Occipital lobe (tissue), 2 donors: ENCODE data around the gene KRT78. TPM values are rescaled to one million over a fixed set of nuclear protein-coding genes. Genes with fewer than 3 reads are reported as not detected.
"Not testable (repeated sequence)": the region's sequence is repeated elsewhere in the genome, so short reads cannot be mapped to it uniquely, and the experiment has no call there.

Experiments
- DNase-seq: peaks from one replicate; lab custom pipeline; 2025; lab: John Stamatoyannopoulos, UW
- total RNA-seq: library from RNA; depleted of rRNA; stranded (reverse); fragments of >200 nt; gene quantifications from one replicate; pipeline ENCODE4 v1.2.3, GENCODE V29; 2014

The KRT78 gene
- total RNA-seq, 1 donor from 2014 or later, result 1.9 TPM

DNA sequence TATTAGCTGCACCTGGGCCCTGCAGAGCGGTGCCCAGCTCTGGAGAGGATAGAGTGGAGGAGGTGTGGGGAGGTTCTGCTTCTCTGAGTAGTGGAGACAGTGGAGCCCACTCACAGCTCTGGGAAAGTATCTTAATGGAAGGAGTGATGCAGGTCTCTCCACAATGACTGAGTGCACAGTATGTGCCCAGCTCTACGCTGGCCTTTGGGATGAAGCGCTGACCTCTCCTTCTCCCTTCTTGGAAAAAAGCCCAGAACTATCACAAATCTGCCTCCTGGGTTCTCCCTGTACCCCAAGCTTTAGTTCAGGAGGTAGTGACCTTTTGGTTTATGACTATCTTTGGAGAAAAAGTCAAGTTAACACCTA, 52.4 kb downstream of the KRT78 start:
- no peak for DNase-seq

DNA sequence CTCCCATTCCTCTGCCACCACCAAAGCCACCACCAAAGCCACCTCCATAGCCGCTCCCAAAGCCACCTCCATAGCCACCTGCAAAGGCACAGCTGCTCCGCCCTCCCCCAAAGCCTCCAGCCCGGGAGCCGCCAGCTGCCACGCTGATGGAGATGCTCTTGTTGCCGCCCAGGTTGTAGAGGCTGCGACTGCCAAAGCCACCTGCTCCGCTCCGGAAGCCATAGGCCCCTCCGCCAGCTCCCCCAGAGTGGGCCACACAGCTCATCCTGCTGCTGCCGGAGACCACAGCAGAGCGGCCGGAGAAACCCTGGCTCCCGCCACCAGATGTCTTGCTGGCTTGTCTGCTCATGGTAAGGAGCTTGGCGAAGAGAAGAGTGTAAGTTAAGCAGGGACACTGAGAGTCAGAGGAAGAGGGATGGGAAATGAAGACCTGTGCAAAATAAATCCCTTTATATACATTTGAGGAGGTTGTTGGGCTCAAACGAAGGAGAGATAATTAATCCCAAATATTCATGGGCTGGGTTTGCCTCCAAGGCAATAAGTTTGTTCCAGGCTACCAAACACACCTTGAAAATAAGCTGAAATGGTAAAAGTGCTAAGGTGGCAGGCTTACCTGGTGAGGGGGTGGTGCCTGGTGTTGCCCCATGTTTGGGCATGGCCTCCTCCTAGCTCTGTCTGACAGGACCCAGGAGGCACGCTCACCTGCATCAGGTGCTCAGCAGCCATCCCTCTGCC, 52.9 kb downstream of the KRT78 start, which contains the start of gene KRT3:
Gene KRT3, minus strand, starts transcription at position 424 of the 735 bp plus-strand sequence. Its CDS starts 75 bp downstream, at position 349.
- no peak for DNase-seq

DNA sequence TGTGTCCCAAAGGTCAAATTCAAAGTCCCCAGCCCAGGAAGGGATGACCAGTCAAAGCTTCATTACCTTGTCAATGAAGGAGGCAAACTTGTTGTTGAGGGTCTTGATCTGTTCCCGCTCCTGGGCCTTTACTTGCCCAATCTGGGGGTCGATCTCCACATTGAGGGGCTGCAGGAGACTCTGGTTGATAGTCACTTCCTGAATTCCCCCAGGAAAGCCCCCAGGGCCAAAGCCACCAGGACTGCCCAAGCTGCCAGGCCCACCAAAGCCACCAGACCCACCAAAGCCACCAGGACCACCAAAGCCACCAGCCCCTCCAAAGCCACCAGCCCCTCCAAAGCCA, 53.5 kb downstream of the KRT78 start:
- DNase-seq, result not testable (repeated sequence)

DNA sequence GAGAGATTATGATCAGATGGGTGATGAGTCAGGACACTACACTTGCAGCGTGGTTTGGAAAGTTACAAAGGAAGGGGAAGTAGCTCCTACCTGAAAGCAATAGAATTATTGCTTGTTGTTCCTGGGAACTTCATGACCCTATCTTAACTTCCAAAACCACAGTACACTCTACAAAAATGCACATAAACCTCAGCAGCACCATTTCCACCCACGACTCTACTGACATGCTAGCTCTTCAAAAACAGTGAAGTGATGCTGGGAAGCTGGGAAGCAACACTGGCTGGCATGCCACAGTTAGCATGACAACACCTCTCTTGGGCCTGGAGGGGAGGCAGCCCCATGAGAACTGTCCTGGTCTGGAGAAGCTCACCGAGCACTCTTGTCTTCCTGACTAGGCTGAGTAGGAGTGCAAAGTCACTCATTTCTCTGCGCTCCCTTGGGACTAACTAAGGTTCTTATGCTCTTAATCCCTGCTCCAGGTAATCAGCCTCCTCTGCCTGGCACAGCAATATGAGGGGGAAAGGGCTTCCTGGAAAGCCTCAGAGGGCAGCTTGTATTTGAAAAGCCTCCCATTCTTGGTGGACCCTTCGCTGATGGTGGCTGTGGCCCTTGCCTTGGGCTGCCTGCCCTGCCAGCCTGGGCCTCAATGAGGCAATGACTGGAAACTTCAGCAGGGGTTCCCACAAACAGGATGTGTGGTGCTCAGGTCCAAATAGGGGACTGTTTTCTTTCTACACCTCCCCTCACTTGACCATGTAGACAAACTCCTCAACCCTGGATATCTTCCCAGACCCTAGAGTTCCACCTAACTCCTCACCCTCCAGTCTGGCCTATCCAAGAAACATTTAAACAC, 54.1 kb downstream of the KRT78 start:
- DNase-seq, result no peak

DNA sequence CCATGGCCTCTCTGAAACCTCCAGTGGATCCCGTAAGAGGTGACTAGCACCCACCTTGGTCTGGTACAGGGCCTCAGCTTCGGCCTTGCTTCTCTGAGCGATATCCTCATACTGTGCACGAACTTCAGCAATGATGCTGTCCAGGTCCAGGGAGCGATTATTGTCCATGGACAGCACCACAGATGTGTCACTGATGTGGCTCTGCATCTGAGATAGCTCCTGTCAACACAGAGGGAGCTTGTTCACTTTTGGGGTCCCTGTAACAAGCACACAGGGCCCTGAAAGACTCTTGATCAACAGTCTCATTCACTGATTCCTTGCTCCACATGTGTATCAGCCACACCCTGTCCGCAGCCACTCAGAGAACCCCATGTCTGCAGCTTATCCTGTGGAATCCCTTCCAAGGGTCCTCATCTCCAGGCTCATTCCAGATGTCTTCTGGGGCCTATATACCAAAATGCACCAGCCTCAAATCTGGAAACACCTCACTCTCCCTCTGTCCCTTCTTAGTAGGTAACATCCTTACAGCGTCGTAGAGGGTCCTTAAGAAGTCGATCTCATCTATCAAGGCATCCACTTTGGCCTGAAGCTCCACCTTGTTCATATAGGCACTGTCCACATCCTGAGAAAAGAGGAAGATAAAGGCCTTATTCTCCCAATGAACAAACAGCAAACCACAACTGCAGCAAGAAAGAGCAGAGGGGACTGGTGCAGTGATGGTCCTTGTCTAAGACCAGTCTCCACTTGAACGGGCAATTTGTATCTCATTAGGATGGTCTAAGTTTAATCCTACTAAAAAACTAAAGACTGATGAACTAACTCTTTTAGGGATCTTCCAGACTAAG, 56.4 kb downstream of the KRT78 start:
- DNase-seq, result no peak

DNA sequence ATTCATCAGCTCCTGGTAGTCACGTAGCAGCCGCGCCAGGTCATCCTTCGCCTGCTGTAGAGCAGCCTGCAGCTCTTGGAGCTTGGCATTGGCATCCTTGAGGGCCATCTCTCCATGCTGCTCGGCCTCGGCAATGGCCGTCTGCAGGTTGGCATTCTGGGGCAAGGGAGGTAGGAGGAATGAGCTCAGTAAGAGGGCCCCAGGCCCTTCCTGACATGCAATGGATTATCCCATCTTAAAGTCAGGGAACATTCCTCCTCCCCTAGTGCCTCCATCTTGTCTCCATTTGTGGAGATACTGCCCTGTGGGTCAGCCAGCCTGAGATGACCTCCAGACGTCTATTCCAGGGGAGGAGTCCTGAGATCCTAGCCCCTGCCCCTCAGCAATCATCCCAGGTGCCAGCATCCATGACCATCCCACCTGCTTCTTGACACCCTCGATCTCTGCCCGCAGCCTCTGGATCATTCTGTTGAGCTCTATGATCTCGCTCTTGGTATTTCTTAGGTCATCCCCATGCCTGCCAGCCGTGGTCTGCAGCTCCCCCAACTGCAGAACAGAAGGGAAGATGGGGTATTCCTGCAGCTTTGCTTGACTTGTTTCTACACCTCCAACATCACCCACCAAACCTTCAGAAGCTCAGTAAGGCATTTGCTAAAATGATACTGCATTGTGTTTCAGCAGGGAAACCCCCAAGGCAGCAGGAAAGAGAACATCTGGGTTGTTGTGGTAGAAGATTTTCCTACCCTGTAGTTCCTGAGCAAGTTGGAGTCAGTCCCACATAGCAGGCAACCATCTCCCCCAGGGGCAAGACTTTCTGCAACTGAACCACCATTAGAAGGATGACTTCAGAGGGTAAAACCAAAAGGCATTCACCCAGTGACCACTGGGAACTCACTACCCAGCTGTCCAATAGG, 57.3 kb downstream of the KRT78 start:
- no peak for DNase-seq

DNA sequence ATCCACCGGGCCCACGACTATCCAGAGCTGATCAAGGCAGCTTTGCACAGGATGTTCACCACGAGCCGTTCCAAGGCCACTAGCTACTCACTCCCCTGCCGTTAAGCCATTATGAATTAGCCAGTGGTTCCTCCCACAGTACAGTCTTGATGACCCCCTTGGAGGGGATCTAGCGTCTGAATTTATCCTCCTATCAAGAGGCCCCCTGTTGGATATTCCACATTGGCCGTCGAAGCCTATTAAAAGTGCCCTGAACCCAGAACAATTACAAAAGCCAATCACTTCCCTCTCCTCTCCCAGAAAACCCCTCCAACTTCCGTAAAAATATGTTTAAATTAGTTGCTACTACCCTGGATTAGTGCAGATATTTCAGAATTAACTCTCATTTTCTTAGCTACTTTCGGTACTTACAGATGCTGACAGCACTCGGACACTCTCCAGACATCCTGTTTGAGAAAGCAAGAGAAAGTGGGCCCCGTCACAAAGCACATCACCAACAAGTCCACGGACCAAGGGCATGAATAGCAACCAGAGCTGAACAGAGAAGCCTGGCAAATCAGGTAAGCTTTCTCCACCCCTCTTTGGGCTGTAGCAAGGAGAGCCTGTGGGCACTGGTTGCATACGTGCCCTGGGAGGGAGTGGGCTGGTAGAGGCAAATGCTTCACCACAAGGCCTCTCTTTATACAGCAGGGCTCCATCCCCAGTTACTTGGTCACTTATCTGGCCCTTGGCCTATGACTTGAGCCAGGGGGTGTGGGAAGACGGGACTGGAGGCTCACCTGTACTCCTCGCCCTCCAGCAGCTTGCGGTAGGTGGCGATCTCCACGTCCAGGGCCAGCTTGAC, 58.1 kb downstream of the KRT78 start:
- no peak for DNase-seq

DNA sequence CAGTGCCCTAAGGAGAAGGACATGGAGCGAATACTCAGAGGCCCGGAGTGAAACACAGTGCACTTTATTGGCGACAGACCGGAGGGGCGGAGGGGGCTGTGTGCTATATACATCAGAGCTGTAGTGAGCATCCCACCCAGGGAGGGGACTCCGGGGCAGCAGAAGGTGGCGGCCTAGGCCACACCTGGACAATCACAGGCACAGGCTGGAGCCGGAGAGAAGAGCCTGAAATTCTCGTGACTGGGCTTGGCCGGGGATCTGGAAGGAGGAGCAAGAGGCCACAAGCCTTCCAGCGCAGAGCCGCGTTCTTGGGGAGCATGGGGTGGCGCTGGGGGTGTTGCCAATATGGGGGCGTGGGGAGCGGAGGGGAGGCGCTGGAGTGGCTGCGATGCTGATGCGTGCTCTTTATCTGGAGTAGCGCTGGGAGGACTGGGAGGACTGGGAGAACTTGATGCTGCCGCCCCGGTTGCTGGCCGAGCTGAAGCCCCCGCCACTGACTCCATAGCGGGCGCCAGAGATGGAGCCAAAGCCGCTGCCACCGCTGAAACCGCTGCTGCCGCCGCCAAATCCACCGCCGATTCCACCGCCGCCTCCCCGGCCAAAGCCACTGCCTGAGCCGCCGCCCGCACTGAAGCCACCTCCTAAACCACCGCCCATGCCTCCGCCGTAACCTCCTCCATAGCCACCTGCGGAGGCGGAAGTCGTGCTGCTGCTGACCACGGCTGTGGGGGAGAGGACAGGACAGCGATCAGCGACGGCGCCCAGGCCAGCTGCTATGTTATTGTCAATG, 59.0 kb downstream of the KRT78 start:
- no peak for DNase-seq

DNA sequence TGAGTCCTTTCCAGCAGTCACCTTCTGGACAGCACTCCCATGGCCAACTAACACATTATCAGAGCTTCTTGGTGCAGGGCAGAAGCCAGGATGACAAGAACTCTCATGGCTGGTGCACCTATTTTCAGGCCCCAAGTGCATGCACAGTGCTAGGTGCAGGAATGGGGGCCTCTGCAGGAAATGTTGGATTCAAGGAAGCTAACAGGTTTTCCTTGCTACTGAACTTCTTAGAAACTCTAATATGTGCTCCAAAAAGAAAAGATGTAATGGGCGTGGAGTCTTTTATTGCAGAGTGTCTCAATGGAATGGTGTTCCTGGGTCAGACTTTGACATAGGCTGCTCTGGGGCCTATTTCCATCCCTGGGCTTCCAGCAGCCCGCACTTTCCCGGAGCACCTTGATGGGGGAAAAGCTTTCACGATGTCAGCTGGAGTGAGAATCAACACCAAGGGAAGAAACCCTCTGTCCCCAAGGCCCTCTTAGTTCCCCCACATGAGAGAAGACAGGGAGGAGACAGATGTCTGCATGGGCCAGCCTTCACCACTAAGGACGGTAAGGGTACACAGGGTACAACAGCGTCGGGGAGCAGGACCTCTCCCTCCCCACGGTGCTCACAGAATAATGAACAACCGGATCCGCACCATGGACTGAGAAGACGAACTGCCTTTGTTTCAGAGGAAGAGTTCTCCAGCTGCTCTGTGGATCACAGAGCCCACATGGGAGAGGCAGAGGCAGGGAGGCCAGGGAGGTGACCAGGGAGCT, 59.7 kb downstream of the KRT78 start:
- DNase-seq, result no peak

DNA sequence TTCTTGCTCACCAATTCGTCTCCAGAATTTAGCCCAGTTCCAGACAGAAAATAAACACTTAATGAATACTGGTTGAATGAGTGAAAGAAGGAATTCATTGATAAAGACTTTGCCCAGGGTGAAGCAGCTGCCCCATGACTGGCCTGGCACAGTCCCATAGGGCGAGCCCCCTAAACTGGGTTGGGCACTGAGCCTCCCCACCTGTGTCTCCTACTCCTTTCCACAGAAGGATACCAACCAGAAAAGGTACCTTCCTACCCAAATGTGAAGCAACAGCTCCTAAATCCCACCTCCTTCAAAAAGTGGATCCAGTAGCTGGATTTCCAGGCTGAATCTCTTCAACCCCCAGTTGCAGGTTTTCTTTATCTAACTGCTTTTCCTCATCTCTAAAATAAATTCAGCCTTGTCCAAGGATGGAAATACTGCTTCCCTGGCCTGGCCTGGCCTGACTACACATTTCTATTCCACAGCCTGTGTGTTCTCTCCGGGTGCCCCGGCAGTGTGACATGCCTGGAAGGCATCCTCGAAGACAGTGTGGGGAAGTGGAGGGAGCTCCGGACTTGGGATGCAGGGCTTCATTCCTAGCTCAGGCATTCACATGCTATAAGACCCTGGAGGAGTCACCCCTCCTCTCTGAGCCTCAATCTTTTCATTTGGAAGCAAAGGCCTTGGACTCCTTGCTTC, 60.5 kb downstream of the KRT78 start:
- no peak for DNase-seq

Other genes starting within 250 kb of the KRT78 start
- gene KRT72, start 247.5 kb downstream of the KRT78 start, total RNA-seq, result not detected
- gene KRT73, start 230.4 kb downstream of the KRT78 start, total RNA-seq, result not detected
- not detected for gene KRT2, start 196.8 kb downstream of the KRT78 start, total RNA-seq
- 0.16 TPM for gene KRT1, start 168.6 kb downstream of the KRT78 start, total RNA-seq
- not detected for gene KRT77, start 145.5 kb downstream of the KRT78 start, total RNA-seq
- not detected for gene KRT76, start 71.6 kb downstream of the KRT78 start, total RNA-seq
- not detected for gene KRT3, start 52.9 kb downstream of the KRT78 start, total RNA-seq
- 0.94 TPM for gene KRT4, start 34.9 kb downstream of the KRT78 start, total RNA-seq
- gene KRT79, start 14.7 kb downstream of the KRT78 start, total RNA-seq, result not detected
- gene KRT8, start 56.1 kb upstream of the KRT78 start, total RNA-seq, result not detected
- gene KRT18, start 100.1 kb upstream of the KRT78 start, total RNA-seq, result 1.6 TPM
- gene EIF4B, start 157.5 kb upstream of the KRT78 start, total RNA-seq, result 1,381 TPM
- gene TNS2, start 201.1 kb upstream of the KRT78 start, total RNA-seq, result 11.1 TPM
- gene SPRYD3, start 230.4 kb upstream of the KRT78 start, total RNA-seq, result 29.6 TPM
- 6.2 TPM for gene IGFBP6, start 248.7 kb upstream of the KRT78 start, total RNA-seq